BJ (cell line): ENCODE measurements around the gene PGBD1. TPM values are rescaled to one million over a fixed set of nuclear protein-coding genes. Genes with fewer than 3 reads are reported as not detected.

ENCODE experiments used
- CTCF ChIA-PET: fragments of 350-600 bp; formaldehyde crosslinking; extraction: SDS; loops from one replicate; lab custom pipeline; 2021; ENCODE audit warnings: antibody characterized with exemption, inconsistent platforms; lab: Yijun Ruan, JAX
- POLR2A ChIA-PET: fragments of 300-600 bp; sonication (Branson Sonifier 250); formaldehyde crosslinking; extraction: SDS; loops from one replicate; lab custom pipeline; 2021; ENCODE audit warnings: antibody characterized with exemption; lab: Charles Lee
- DNase-seq: peaks from one replicate; pipeline ENCODE4 v3.0.0-alpha.2; 2011; ENCODE audit warnings: low read depth
- H3K27me3 ChIP-seq: 2 replicates; pipeline ENCODE4 v1.6.0; 2011; ENCODE audit warnings: low read length; ENCODE audit not compliant: control insufficient read depth, insufficient read depth
- H3K36me3 ChIP-seq: 2 replicates; pipeline ENCODE4 v1.5.1; 2011; ENCODE audit warnings: low read length; ENCODE audit not compliant: control insufficient read depth, insufficient read depth
- H3K4me3 ChIP-seq: 2 replicates; pipeline ENCODE4 v1.5.1; 2011; ENCODE audit warnings: low read depth, mild to moderate bottlenecking, control low read depth, low read length
- CTCF ChIP-seq: IDR thresholded peaks from 2 replicates; pipeline ENCODE4 v1.5.1; 2011; ENCODE audit warnings: low read depth, mild to moderate bottlenecking, control low read depth, inconsistent platforms, low read length, moderate library complexity; ENCODE audit not compliant: insufficient read depth
- polyA plus RNA-seq: library from polyadenylated mRNA; depleted of rRNA; stranded (reverse); fragments of >200 nt; gene quantifications from 2 replicates; pipeline ENCODE4 v1.2.3, GENCODE V29; 2011

The PGBD1 gene
- polyA plus RNA-seq, 1 experiment: 3.1 TPM

- Histone ChIP-seq H3K27me3 (no peaks in the 10 kb centered on the region), H3K4me3 (peak overlapping the region; percentile 68), H3K36me3 (no peaks in the 10 kb centered on the region)
- POLR2A ChIA-PET: interaction anchor here (0.5 to 0.9 kb wide), 3 partner anchors 21 to 1606 kb away, joined by 3 read pairs; no protein-coding TSS in a partner anchor
- no peak for DNase-seq
- no peak for TF ChIP-seq CTCF
- CTCF ChIA-PET: interaction anchor here (0.9 to 2.4 kb wide), 2 partner anchors 13 to 21 kb away, joined by 3 to 8 read pairs; no protein-coding TSS in a partner anchor
Observed at GRCh38 chr6:28335040-28335563, 53.7 kb downstream of the PGBD1 start.

GRCh38 chr6:28335564-28336283 lies 54.4 kb downstream of the PGBD1 start, which contains the start of gene ZSCAN31:
Gene ZSCAN31 (minus strand): TSS chr6:28336148. CDS start chr6:28329683, 6,465 bp downstream.
- H3K36me3 ChIP-seq: no peaks in the 10 kb centered on the region
- CTCF ChIA-PET: interaction anchor here (0.9 to 2.4 kb wide), 2 partner anchors 14 to 20 kb away, joined by 3 to 8 read pairs; no protein-coding TSS in a partner anchor
- POLR2A ChIA-PET: interaction anchor here (0.5 to 0.9 kb wide), 3 partner anchors 20 to 1606 kb away, joined by 3 read pairs; no protein-coding TSS in a partner anchor
- no peak for TF ChIP-seq CTCF
- DNase-seq: peak; percentile 87
- H3K27me3 ChIP-seq: no peaks in the 10 kb centered on the region
- H3K4me3 ChIP-seq: peak within 1 kb of the TSS; percentile 68

GRCh38 chr6:28336284-28337120 lies 55.1 kb downstream of the PGBD1 start:
- H3K27me3 ChIP-seq: no peaks in the 10 kb centered on the region
- TF ChIP-seq CTCF: no peak
- DNase-seq: no peak
- peak overlapping the region; percentile 68 for H3K4me3 ChIP-seq
- H3K36me3 ChIP-seq: no peaks in the 10 kb centered on the region
- ChIA-PET POLR2A (no interaction called here), CTCF (interaction anchor here (2.4 kb wide), 1 partner anchor 19 kb away, joined by 8 read pairs; no protein-coding TSS in a partner anchor)

GRCh38 chr6:28337121-28337520 lies 55.7 kb downstream of the PGBD1 start:
- ChIA-PET CTCF (interaction anchor here (0.6 to 2.4 kb wide), 2 partner anchors 19 kb away, joined by 3 to 8 read pairs; no protein-coding TSS in a partner anchor), POLR2A (no interaction called here)
- no peak overlapping the region for H3K4me3 ChIP-seq
- H3K36me3 ChIP-seq: no peaks in the 10 kb centered on the region
- TF ChIP-seq CTCF: no peak
- no peak for DNase-seq
- peaks cover 1% of the 10 kb centered on the region; the same call in 1 of the 2 replicates for H3K27me3 ChIP-seq
